IPS-20b (cell line): ENCODE measurements around the gene MUC20.
"Not testable (repeated sequence)": the region's sequence is repeated elsewhere in the genome, so short reads cannot be mapped to it uniquely, and the experiment has no call there.

Experiments used
- H3K27ac ChIP-seq: one replicate; pipeline ENCODE4 v1.5.1; 2013; ENCODE audit warnings: low read length
- H3K27me3 ChIP-seq: 2 replicates; pipeline ENCODE4 v1.6.1; 2013; ENCODE audit warnings: mild to moderate bottlenecking, low read length, inconsistent platforms; ENCODE audit not compliant: insufficient read depth
- H3K36me3 ChIP-seq: 2 replicates; pipeline ENCODE4 v1.6.1; 2013; ENCODE audit warnings: low read depth, mild to moderate bottlenecking, inconsistent platforms, low read length, moderate library complexity; ENCODE audit not compliant: insufficient read depth
- H3K4me1 ChIP-seq: 2 replicates; pipeline ENCODE4 v1.6.1; 2013; ENCODE audit warnings: mild to moderate bottlenecking, control low read depth, inconsistent platforms, low read length, moderate library complexity; ENCODE audit not compliant: insufficient read depth
- H3K4me3 ChIP-seq: 2 replicates; pipeline ENCODE4 v1.5.1; 2013; ENCODE audit warnings: mild to moderate bottlenecking, low read length, inconsistent platforms
- H3K9ac ChIP-seq: 2 replicates; pipeline ENCODE4 v1.6.1; 2013; ENCODE audit warnings: low read depth, mild to moderate bottlenecking, inconsistent platforms, low read length, moderate library complexity
- H3K9me3 ChIP-seq: 2 replicates; pipeline ENCODE4 v1.6.1; 2013; ENCODE audit warnings: mild to moderate bottlenecking, low read depth, low read length, inconsistent platforms; ENCODE audit not compliant: insufficient read depth

Gene MUC20

DNA sequence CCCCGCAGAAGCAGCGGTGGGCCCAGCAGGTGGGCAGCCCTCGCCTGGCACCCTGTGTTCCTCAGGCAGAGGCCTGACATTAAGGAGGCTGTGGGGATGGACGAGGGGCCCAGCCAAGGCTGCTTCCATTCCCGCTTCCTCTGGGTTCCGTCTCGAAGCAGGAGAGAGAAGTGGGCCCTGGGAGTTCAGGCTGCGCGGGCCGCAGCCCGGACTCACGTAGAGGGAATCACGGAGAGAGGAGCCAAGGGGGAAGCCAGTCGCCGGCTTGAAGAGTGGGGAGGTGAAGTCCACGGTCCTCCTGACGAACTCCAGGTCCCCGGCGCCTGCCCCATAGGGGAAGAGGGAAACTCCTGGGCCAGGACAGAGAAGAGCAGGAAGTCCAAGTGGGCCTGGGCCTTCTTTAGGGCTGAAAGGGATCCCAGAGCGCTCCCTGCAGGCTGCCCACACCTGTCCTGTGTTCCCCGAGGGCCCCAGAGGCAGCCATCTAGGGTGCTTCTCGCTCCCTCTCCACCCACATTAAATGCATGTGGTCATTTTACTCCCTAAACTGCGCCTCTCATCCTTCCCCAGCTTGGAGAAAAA is 53.3 kb downstream of the MUC20 start:
- Histone ChIP-seq H3K36me3 (no peaks in the 10 kb centered on the region), H3K27ac (no peak overlapping the region), H3K4me3 (no peak overlapping the region), H3K9me3 (no peaks in the 10 kb centered on the region; the same call in 1 of the 2 replicates), H3K4me1 (no peaks in the 10 kb centered on the region), H3K27me3 (no peaks in the 10 kb centered on the region), H3K9ac (no peak overlapping the region)

DNA sequence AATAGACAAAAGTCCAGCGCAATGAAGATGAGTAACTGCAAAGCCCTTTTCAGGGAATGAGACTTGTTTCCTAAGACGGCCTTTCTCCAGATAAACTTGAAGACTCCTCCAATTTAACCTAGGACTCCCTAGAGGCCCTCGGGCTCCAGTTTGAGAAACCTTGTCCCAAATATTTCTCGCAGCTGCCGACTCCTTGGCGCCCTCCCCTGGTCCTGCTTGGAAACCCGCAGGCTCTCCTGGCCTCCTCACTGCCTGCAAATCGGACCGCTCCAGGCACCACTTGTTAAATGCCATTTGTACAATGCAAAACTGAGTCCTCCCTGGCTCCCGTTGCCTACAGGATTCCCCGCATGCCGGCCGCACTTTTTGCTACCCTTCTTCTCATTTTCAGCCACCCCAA is 54.1 kb downstream of the MUC20 start:
- Histone ChIP-seq H3K9ac (no peak overlapping the region), H3K9me3 (no peaks in the 10 kb centered on the region; the same call in 1 of the 2 replicates), H3K27ac (no peak overlapping the region), H3K4me1 (no peaks in the 10 kb centered on the region), H3K27me3 (no peaks in the 10 kb centered on the region), H3K36me3 (no peaks in the 10 kb centered on the region), H3K4me3 (no peak overlapping the region)

DNA sequence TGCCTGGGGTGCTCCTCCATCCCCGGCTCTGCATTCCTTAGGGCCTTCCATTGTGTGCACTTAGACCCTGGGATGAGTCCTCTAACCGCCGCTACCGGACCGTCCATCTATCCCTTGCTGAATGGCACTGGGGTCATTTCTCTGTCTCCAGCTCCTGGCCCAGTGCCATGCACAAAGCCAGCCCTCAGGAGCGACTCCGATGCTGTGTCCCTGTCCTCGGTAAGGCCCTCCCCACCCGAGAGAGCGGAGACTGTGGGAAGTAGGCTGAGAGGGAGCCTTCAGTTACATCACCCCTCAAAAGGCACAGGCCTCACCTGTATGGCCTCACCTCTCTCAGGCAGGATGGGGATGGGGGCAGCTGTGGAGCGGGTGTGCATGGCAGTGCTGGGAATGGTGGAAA is 57.2 kb downstream of the MUC20 start:
- H3K27ac ChIP-seq: no peak overlapping the region
- no peaks in the 10 kb centered on the region; the same call in 1 of the 2 replicates for H3K9me3 ChIP-seq
- H3K36me3 ChIP-seq: no peaks in the 10 kb centered on the region
- no peaks in the 10 kb centered on the region for H3K4me1 ChIP-seq
- H3K27me3 ChIP-seq: no peaks in the 10 kb centered on the region
- no peak overlapping the region for H3K4me3 ChIP-seq
- H3K9ac ChIP-seq: no peak overlapping the region

DNA sequence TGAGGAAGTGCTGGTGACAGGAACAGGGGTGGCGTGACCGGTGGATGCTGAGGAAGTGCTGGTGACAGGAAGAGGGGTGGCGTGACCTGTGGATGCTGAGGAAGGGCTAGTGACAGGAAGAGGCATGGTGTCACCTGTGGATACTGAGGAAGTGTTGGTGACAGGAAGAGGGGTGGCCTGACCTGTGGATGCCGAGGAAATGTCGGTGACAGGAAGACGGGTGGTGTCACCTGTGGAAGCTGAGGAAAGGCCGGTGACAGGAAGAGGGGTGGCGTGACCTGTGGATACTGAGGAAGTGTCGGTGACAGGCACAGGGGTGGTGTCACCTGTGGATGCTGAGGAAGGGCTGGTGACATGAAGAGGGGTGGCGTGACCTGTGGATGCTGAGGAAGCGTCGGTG is 60.5 kb downstream of the MUC20 start:
- not testable (repeated sequence) for H3K9me3 ChIP-seq, H3K4me1 ChIP-seq, H3K4me3 ChIP-seq, H3K36me3 ChIP-seq, H3K27ac ChIP-seq, H3K9ac ChIP-seq, H3K27me3 ChIP-seq
